HG02981 (cell line): Measurements from ENCODE around the gene CPNE6.

ENCODE experiments used
- ATAC-seq: cut with Tn5 transposase; IDR thresholded peaks from one replicate; pipeline ENCODE4 v1.9.1; 2021; ENCODE audit warnings: mild to moderate bottlenecking, moderate library complexity; ENCODE audit not compliant: unreplicated experiment

CPNE6 gene

GRCh38 chr14:24054324-24054641 is 17.1 kb upstream of the CPNE6 start:
- ATAC-seq = no peak

GRCh38 chr14:24054646-24055045 is 16.7 kb upstream of the CPNE6 start:
- ATAC-seq = no peak

- ATAC-seq = no peak
Observed at GRCh38 chr14:24055971-24056799, 15.2 kb upstream of the CPNE6 start.

GRCh38 chr14:24056800-24057184 is 14.6 kb upstream of the CPNE6 start:
- ATAC-seq = no peak

- no peak for ATAC-seq
Observed at GRCh38 chr14:24057271-24057670, 14.1 kb upstream of the CPNE6 start.

GRCh38 chr14:24057867-24058259 is 13.5 kb upstream of the CPNE6 start:
- no peak for ATAC-seq

GRCh38 chr14:24058260-24058950 is 13.0 kb upstream of the CPNE6 start:
- ATAC-seq = peak; percentile 57

GRCh38 chr14:24058951-24059475 is 12.3 kb upstream of the CPNE6 start:
- no peak for ATAC-seq

- no peak for ATAC-seq
Observed at GRCh38 chr14:24059841-24060388, 11.4 kb upstream of the CPNE6 start.

- ATAC-seq = no peak
Observed at GRCh38 chr14:24060443-24060842, 10.9 kb upstream of the CPNE6 start.

- ATAC-seq = no peak
Observed at GRCh38 chr14:24060984-24061913, 10.1 kb upstream of the CPNE6 start.

- no peak for ATAC-seq
Observed at GRCh38 chr14:24062216-24062980, 9.0 kb upstream of the CPNE6 start.

- no peak for ATAC-seq
Observed at GRCh38 chr14:24063263-24063836, 8.0 kb upstream of the CPNE6 start.

- ATAC-seq = no peak
Observed at GRCh38 chr14:24064091-24064795, 7.1 kb upstream of the CPNE6 start.

GRCh38 chr14:24064856-24065255 is 6.5 kb upstream of the CPNE6 start:
- ATAC-seq = no peak

GRCh38 chr14:24065408-24065807 is 6.0 kb upstream of the CPNE6 start:
- no peak for ATAC-seq

- no peak for ATAC-seq
Observed at GRCh38 chr14:24066496-24067132, 4.7 kb upstream of the CPNE6 start.

- ATAC-seq = no peak
Observed at GRCh38 chr14:24067133-24068082, 4.0 kb upstream of the CPNE6 start.
